ENCODE results near the gene PDE4D. TPM values are rescaled to one million over a fixed set of nuclear protein-coding genes. Genes with fewer than 3 reads are reported as not detected.

Gene PDE4D
- total and polyA plus RNA-seq, 10 of the 15 experiments (the other 5 are each of a cell fraction or from before 2014, with no cell fraction given): 0.87 to 4.1 (median 2.2) TPM

DNA sequence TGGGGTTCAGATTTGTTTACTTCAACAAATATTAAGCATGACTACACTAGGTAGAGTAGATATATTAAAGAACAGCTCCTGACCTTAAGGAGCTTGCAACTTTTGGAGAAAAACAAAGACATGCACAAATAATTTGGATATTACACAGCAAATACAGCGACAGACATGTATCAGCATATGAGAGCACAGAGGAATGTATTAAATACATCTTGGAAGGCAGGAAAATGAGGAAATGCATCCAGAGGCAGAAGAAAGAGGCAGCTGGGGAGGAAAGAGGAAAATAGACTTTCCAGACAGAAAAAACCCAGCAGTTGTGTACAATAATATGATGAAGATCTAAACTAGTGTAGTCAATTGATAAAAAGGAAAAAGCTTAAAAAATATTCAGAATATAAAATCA lies 392.2 kb downstream of the PDE4D start:
- ATAC-seq: no peak
- CTCF ChIA-PET: interaction anchor here (0.8 to 8.6 kb wide), 6 partner anchors 10 to 171 kb away, joined by 3 to 100 read pairs (median 4); no protein-coding TSS in a partner anchor
- no TSS peak for BruUV-seq (replicated peaks)
- TF ChIP-seq, protein P1, sequence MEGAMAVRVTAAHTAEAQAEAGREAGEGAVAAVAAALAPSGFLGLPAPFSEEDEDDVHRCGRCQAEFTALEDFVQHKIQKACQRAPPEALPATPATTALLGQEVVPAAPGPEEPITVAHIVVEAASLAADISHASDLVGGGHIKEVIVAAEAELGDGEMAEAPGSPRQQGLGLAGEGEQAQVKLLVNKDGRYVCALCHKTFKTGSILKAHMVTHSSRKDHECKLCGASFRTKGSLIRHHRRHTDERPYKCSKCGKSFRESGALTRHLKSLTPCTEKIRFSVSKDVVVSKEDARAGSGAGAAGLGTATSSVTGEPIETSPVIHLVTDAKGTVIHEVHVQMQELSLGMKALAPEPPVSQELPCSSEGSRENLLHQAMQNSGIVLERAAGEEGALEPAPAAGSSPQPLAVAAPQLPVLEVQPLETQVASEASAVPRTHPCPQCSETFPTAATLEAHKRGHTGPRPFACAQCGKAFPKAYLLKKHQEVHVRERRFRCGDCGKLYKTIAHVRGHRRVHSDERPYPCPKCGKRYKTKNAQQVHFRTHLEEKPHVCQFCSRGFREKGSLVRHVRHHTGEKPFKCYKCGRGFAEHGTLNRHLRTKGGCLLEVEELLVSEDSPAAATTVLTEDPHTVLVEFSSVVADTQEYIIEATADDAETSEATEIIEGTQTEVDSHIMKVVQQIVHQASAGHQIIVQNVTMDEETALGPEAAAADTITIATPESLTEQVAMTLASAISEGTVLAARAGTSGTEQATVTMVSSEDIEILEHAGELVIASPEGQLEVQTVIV (IDR thresholded peaks at IDR 0.05; ENCODE audit: borderline replicate concordance, partially characterized antibody): no peak
- no peak for TF ChIP-seq SMAD5 (IDR thresholded peaks at IDR 0.05; ENCODE audit: low read depth)
- no peak for TF ChIP-seq PBX3 (IDR thresholded peaks at IDR 0.05; ENCODE audit: insufficient replicate concordance, low read depth, low read length)
- no peak for TF ChIP-seq BMI1 (IDR thresholded peaks at IDR 0.05; ENCODE audit: borderline replicate concordance)
- TF ChIP-seq IRF5 (IDR thresholded peaks at IDR 0.05; ENCODE audit: borderline replicate concordance): no peak
- TF ChIP-seq, protein P2, sequence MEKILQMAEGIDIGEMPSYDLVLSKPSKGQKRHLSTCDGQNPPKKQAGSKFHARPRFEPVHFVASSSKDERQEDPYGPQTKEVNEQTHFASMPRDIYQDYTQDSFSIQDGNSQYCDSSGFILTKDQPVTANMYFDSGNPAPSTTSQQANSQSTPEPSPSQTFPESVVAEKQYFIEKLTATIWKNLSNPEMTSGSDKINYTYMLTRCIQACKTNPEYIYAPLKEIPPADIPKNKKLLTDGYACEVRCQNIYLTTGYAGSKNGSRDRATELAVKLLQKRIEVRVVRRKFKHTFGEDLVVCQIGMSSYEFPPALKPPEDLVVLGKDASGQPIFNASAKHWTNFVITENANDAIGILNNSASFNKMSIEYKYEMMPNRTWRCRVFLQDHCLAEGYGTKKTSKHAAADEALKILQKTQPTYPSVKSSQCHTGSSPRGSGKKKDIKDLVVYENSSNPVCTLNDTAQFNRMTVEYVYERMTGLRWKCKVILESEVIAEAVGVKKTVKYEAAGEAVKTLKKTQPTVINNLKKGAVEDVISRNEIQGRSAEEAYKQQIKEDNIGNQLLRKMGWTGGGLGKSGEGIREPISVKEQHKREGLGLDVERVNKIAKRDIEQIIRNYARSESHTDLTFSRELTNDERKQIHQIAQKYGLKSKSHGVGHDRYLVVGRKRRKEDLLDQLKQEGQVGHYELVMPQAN (conservative IDR thresholded peaks at IDR 0.05): no peak
- no peak for TF ChIP-seq RAD51 (IDR thresholded peaks at IDR 0.05)
- no peak for TF ChIP-seq YBX1 (IDR thresholded peaks at IDR 0.05)
- no peak for TF ChIP-seq CHD2 (IDR thresholded peaks at IDR 0.05; ENCODE audit: borderline replicate concordance, low read depth, low read length)
- TF ChIP-seq TBL1XR1 (IDR thresholded peaks at IDR 0.05; ENCODE audit: low read depth, low read length): no peak
- TF ChIP-seq PAX5 (IDR thresholded peaks at IDR 0.05; ENCODE audit: borderline replicate concordance, low read depth, low read length): no peak
- TF ChIP-seq, protein P3, sequence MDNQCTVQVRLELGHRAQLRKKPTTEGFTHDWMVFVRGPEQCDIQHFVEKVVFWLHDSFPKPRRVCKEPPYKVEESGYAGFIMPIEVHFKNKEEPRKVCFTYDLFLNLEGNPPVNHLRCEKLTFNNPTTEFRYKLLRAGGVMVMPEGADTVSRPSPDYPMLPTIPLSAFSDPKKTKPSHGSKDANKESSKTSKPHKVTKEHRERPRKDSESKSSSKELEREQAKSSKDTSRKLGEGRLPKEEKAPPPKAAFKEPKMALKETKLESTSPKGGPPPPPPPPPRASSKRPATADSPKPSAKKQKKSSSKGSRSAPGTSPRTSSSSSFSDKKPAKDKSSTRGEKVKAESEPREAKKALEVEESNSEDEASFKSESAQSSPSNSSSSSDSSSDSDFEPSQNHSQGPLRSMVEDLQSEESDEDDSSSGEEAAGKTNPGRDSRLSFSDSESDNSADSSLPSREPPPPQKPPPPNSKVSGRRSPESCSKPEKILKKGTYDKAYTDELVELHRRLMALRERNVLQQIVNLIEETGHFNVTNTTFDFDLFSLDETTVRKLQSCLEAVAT (IDR thresholded peaks at IDR 0.05): no peak
- TF ChIP-seq, protein P4, sequence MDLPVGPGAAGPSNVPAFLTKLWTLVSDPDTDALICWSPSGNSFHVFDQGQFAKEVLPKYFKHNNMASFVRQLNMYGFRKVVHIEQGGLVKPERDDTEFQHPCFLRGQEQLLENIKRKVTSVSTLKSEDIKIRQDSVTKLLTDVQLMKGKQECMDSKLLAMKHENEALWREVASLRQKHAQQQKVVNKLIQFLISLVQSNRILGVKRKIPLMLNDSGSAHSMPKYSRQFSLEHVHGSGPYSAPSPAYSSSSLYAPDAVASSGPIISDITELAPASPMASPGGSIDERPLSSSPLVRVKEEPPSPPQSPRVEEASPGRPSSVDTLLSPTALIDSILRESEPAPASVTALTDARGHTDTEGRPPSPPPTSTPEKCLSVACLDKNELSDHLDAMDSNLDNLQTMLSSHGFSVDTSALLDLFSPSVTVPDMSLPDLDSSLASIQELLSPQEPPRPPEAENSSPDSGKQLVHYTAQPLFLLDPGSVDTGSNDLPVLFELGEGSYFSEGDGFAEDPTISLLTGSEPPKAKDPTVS (IDR thresholded peaks at IDR 0.05; ENCODE audit: low read depth, low read length): no peak
- no peak for TF ChIP-seq POLR2AphosphoS2 (IDR thresholded peaks at IDR 0.05; ENCODE audit: low read depth, low read length)

More for the DNA sequence above, 392.2 kb downstream of the PDE4D start:
- no peaks in the 10 kb centered on the region for H3K79me2 ChIP-seq (ENCODE audit: control insufficient read depth, insufficient read depth, low read length)
- SMC1A ChIA-PET (ENCODE audit: uncharacterized antibody, unreplicated experiment): interaction anchor here (0.8 kb wide), 1 partner anchor 96 kb away, joined by 3 read pairs; no protein-coding TSS in a partner anchor
- no peaks in the 10 kb centered on the region for H4K20me1 ChIP-seq (ENCODE audit: control insufficient read depth, insufficient read depth)
- H3K27me3 ChIP-seq (replicated peaks in 1 of 2; ENCODE audit: control insufficient read depth in 2 of 2, insufficient read depth in 2 of 2, low read length in 1 of 2): no peaks in the 10 kb centered on the region
- H3K36me3 ChIP-seq (ENCODE audit: control insufficient read depth in 2 of 2, insufficient read depth in 2 of 2, low read length in 1 of 2): no peaks in the 10 kb centered on the region
- intact Hi-C loops (cut with micrococcal nuclease; ENCODE audit: unreplicated experiment): no loop called here
- H3K27ac ChIP-seq (ENCODE audit: control insufficient read depth, insufficient read depth): no peak overlapping the region
- in situ Hi-C loops (cut with MboI): loop anchor here (25.0 kb wide), 1 partner anchor 161 kb away; no protein-coding TSS in a partner anchor
- WGBS (ENCODE audit: insufficient coverage, insufficient replicate concordance, low lambda C conversion rate, missing lambda C conversion rate): 52% methylated on average over 1 of the region's 1 CpG
- no peak for FAIRE-seq
- DNase-seq (ENCODE audit: low read depth, low spot score): no peak
- H3K4me3 ChIP-seq: no peak overlapping the region
- POLR2A ChIA-PET: no interaction called here
- no peaks in the 10 kb centered on the region for H3K4me1 ChIP-seq (ENCODE audit: control insufficient read depth, insufficient read depth, low read length)
- H3K9ac ChIP-seq (ENCODE audit: control insufficient read depth, insufficient read depth, low read length): no peak overlapping the region
- no peak overlapping the region for H3K4me2 ChIP-seq (ENCODE audit: control insufficient read depth, insufficient read depth)
- no peaks in the 10 kb centered on the region for H3K9me3 ChIP-seq (replicated peaks; ENCODE audit: control insufficient read depth, insufficient read depth, low read length)
- H2AFZ ChIP-seq (ENCODE audit: control insufficient read depth, low read depth, low read length): no peak overlapping the region
- RAD21 ChIA-PET (ENCODE audit: unreplicated experiment): interaction anchor here (1.1 kb wide), 2 partner anchors 69 to 171 kb away, joined by 3 read pairs; no protein-coding TSS in a partner anchor

Measured in GM12878 (cell line).